GM18508 (cell line): ENCODE data around the gene RAD51B.

Experiments used
- ATAC-seq: cut with Tn5 transposase; IDR thresholded peaks from one replicate; pipeline ENCODE4 v1.9.1; 2021; ENCODE audit warnings: moderate number of reproducible peaks; ENCODE audit not compliant: insufficient read depth, unreplicated experiment

Gene RAD51B

DNA sequence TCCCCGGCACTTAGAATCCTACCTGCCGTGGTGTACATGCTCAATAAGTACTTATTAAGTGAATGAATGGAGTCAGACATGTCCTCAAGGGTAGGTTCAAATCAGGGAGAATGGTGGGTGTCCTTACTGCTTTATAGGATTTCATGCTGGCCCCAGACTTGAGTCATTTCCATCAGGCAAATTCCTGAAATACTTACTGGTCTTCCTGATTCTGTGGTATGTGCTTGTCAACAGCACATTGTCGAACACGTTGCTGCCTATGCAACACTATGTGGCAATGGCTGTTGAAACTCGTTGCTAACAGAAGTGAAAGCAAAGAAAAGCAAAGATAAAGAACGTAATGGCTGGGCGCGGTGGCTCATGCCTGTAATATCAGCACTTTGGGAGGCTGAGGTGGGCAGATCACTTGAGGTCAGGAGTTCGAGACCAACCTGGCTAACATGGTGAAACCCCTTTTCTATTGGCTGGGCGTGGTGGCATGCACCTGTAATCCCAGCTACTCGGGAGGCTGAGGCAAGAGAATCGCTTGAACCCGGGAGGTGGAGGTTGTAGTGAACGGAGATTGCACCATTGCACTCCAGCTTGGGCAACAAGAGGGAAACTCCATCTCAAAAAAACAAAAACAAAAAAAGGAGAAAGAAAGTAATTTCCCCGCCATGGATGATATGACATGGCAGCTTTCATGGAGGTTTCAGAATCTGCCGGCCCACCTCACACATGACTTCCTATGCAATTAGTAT lies 758.4 kb downstream of the RAD51B start:
- ATAC-seq = no peak

DNA sequence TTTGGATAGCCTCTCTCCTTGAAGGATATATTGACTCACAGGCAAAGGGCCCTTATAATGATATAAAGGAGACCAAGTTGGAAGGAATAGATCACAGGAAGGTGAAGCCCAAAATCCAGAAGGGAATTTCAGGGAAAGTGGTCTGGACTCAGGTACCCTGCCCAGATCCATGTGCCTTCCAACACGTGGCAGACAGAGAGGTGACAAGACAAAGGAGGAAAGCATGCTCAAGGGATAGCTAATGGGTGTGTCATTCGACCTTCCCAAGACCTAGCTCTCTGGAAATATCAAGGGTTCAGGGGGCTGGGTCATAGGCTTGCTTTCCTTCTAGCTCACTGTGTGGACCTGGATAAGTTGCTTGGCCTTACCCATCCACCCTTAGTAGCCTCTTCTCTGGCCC lies 759.0 kb downstream of the RAD51B start:
- no peak for ATAC-seq

DNA sequence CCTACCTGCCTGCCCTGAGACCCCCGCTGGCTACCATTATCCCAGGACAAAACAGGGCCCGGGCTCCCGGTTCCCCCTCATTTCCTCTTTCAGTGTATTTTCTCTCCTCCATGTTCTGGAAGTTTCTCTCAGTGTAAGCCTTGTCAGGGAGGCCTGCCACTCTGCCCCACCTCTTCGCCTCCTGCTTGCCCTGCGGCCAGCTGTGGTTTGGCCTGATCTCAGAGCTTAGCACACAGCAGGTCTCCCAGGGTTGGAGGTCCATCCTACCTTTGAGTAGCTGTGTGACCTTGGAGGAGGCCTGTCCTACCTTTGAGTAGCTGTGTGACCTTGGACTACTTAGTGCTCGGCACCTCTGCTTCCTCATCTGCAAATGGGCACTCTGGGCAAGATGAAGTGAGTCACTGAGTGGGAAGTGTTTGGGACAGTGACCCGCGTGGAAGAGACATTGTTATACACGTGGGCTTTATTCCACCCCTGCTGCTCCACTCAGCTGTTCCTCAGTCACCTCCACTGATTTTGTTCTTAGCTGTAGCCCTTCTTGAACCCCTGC lies 760.6 kb downstream of the RAD51B start:
- ATAC-seq = no peak

DNA sequence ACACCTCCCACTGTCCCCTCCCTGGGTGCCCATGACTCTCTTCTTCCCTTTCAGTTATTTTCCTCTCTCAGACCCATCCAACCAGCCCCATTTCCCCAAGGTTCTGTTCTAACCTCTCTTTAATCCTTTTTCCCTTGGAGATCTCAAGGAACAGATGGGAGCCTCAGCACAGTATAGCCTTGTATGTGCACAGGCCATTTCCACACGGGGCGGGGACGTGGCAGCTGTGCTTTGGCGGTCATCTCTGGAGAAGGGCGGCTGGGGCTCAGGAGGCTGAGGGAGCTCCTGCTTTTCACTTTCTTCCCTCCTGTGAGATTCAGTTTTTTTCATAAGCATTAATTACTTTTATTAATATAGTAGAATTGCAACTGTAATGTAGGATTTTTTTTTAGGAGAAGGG lies 761.1 kb downstream of the RAD51B start:
- ATAC-seq = no peak

DNA sequence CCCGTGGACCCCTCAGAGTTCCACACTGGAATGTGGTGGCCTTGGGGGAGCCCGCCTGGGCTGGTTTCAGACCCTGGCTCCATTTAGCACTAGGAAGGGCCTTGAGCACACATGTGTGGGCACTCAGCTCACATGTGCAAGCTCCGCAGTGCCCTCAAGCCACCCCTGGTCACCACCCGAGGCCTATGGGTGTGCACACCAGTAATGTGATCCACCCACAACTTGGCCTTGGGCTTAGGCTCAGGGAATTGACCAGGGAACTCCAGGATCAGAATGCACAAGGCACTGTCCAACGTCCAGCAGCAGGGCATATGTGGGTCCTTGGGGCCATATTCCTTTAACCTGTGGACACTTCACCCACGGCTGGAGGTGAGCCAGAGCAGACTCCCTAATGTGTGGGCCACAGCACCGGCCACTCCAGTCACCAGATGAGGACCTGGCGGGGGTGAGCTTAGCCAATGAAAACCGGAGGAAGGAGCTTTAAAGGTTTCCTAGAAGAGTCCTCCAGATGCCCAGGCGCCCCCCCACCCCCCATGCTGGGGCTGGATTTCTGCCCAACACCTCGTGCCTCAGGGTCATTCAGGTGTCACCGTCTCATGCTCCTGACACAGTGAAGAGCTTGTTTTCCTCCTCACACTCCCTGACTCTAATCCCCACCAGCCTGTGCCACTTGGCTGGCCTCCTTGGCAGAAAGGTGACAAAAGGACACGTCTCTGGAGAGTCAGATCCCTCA lies 764.1 kb downstream of the RAD51B start:
- no peak for ATAC-seq

DNA sequence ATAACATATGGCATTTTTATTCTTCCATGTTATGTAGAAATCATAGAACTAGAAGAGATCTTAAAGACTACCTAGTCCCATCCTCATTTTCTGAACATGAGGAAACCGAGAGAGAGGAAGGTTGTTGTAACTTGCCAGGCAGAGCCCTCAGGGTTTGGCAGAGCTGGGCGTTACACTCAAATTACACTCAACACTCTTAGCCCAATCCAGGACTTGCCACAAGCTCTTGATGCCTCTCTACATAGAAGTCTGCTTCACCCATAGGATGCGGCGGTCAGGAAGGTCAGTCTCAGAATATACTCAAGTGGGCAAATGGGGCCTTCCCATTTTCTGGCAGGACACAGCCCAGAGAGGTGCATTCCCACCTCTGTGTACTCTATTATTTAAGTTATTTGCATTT lies 765.2 kb downstream of the RAD51B start:
- ATAC-seq = no peak

DNA sequence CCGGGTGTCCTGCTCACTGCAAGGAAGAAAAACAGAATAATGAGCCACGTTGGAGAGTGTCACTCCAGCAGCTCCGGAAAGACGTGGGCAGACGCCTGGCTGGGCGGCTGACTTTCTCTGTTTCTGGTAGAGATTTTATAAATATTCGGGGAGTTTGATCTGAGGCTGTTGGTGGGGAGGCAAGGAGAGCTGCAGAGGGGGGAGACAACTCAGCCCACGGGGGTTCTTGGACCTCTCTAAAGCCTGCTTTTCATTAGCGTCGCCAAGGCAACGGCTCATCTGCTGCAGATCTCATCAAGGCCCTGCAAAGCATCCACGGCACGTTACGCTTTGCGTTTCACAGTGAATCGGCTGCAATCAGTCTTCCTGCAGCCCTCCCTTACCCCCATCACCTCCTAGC lies 766.1 kb downstream of the RAD51B start:
- ATAC-seq = no peak

DNA sequence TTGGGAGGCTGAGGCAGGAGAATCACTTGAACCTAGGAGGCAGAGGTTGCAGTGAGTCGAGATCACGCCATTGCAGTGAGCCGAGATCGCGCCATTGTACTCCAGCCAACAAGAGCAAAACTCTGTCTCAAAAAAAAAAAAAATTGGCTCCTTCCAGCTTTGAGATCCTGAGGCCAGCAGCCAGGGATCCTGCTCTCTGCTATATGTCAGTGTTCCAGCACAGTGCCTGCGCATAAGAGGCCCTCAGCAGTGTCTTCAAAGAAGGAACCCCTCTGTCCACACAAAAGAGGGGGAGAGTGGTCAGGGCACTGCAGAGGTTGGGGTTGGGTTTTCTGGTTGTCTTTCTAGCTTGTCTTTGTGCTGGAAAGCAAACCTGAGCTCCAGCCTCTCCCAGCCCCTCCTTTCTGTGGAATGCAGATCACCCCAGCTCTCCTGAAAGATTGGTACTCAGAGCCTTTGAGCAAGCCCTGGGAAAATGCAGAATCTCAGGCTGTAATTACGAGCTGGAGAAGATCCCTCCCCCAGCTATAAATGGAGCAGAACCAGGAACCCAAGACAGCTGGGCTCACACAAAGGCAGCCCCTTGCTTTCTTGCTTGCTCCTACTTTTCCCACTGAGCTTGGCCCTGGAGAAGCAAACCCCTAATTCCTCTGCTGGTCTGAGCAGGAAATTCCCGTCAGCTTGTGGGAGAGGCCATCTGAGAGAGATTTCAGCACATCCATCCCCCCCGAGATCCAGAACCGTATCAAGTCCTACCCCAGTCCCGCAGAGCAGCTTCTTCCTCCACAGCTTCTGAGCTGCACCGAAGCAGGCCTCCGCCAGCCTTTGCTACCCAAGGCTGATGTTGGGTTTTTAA lies 767.5 kb downstream of the RAD51B start:
- no peak for ATAC-seq

DNA sequence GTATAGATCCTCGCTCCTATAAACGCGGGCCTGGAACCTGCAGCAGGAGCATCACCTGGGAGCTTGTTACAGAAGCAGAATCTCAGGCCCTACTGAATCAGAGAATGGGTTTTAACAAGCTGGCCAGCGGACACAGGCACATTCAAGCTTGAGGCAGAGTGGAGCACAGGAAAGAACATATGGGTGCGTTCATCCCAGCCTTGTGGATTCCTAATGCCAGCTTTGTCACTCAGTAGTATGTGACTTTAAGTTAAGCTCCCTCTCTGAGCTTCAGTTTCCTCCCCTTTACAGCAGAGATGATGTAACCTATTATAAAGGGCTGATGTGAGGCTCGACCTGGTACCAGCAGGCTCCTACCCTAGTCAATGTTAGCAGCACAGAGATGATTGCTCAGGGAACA lies 768.4 kb downstream of the RAD51B start:
- no peak for ATAC-seq

DNA sequence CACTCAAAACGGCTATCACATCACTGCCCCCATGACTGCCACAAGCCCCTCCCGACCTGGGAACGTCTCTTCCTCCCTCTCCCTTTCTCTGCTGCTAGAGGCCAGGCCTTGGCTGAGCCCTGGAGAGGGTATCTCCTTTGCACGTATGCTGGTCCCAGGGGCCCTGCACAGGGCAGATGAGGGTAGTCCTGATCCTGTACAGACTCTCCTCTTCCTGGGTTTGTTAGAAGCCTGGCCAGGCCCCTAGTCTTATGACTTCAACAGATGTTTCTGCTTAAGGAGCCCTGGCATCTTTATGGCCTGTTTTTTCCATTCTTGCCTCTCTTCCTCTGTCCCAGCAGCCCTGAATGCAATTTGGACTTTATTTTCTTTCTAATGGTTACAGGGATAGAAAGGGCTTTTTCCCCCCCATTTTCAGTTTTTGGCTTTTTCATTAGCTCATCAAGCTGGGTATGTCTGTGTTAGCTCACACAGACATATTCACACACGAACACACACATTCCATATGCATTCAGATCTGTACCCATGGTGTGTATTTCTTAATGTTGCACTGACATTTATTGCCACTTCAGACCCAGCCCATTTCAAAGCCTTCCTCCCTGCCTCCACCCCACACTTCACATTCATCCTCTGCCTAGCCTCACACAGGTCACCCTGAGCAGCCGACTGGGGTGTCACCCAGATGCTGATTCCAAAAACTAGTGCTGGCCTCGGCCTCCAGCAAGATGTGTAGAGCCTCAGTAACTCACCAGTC lies 770.0 kb downstream of the RAD51B start:
- ATAC-seq = no peak

DNA sequence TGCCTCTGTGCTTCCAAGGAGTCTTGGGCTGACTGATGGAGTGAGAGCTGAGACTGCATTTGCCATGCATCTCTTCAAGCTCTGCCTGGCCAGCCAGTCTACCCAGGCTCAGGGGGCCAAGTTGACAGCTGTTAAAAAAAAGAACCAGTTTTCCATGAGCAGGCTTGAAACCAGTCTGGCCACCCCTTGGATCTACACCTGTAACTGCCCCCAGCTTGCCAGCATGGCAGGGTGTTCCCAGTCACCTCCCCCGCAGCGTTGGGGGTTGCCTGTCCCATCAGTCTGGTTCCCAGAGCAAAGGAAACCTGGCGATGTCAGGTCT lies 770.6 kb downstream of the RAD51B start:
- no peak for ATAC-seq

DNA sequence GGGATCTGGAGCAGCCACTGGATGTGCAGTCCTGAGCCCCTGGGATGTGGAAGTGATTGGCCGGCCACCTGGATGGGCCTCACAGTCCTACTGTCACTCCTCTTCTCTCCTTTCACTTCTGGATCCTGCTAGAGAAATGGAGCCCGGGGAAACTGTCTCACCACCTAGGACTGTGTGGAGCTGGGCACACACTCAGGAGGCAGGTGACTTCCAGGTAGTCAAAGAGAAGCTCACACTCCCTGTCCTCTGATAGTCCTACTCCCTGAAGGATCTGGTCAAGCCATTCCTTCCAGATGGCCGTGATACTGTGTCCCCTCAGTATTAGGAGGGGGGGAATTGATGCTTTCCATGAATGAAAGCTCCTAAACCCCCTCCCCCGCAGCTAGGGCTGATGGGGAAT lies 772.2 kb downstream of the RAD51B start:
- no peak for ATAC-seq

DNA sequence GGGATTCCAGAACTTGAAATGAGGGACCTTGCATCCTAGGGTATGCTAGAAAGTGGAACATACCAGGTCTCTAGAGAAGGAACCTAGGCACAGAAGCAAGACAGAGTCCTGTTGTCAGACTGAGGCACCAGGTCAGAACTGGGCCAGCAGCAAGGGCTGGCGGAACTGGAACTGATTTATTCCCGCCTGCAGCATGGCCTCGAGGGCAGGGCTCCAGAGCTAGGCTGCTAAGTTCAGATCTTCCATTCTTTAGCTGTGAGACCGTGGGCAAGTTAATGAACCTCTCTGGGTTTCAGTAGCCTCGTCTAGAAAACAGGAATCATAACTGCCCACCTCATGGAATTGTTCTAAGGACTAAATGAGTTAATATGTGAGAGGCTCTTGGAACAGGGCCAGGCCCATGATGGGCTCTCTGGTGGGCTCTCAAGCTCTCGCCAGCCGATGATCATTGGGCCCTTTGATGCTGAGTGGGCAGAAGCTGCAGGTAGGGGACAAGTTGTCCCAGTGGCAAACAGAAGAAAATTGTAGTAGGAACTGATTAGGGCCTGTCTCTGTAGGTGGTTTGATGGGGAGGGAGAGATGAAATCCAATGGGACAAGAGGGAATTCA lies 773.5 kb downstream of the RAD51B start:
- ATAC-seq = no peak

DNA sequence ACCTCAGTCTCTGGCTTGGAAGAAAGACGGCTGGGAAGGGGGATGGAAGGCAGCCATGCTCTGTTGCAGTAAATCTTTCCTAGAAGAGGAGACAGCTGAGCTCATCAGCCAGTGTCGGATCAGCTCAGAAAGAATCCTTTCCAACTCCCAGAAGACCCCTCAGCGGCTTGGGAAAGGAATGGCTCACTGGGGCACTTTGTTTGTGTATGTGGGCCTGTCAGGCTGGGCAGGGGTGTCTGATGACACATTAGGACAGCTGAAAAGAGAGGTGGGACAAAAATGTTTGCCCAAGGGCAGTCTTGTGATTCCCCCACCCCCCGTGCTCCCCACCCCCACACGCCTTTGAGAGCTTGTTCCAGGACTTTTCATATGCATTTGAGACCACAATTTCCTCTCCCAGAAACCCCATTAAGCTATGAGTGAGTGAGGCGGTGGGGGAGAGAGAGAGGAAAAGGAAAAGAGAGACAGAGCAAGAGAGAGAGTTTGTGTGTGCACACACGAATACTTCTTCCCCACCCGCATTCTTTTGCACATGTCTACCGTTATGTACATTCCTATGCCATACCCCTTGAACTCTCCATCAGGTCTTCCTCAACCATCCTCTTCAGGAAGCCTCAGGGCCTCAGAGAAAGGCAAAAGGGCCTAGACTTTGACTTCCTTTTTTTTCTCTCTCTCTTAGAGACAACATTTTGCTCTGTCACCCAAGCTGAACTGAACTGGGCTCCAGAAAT lies 774.4 kb downstream of the RAD51B start:
- ATAC-seq = no peak

DNA sequence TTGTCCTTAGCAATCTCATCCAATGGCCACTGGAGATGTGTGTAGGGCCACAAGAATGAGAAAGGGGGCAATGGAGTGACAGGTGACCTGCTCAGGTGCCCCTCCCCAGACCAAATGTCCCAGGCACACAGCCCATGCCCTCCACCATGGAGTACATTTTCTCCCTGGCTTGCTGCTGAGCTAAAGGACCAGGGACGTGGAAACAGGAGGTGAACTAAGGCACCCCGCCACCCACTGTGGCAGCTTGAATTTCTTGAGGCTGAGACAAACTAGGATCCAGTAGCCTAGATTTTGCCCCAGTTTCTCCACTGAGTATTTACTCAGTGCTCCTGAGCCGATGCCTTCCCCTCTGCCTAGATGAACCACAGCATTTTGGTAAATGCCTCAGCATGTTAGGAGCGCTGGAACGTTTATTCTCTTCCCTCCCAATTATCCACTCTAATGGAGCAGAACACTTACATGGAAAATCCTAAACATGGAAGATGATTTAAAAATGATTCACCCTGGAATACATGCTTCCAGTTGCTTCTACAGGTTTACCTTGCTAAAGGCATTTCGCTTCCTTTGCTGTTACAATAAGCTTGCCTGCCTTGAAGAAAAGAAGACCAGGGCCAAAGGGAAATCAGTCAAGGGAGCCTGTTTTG lies 775.3 kb downstream of the RAD51B start:
- ATAC-seq = no peak

DNA sequence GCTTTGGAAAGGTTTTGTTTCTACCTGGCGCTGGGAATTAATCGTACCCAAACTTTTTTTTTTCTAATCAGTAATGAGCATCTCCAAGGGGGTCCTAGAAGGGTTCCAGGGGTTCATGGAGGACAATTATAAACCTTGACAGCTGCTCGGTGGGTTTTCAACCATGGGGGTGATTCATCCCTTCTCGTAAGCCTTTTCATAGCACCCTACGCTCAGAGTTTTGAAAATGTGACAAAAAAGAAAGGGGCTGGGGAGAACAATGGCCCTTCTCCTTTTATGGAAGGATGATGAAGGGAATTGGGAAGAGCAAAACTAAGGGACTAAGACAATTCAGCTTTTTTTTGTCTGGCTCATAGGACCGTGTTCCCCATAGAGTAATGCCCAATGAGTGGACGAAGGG lies 776.6 kb downstream of the RAD51B start:
- no peak for ATAC-seq

DNA sequence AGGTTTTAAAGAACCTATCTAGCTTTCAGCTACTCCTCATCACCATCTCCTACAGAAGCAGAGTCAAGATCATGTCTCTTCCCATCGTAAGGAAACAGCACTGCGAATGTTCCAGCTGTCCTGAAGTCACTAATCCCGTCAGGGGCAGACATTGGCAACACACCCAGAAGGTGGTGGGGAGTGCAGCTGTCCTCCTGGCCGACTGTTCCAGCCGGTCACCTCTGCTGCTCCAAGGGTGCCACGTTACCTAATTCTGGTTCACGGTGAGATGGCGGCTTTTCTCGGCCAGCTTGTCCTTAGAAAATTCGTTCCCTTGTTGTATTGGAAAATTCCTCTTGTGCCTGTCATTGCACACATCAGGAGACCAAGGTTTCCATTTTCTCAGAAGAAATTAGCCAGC lies 777.1 kb downstream of the RAD51B start:
- ATAC-seq = no peak

DNA sequence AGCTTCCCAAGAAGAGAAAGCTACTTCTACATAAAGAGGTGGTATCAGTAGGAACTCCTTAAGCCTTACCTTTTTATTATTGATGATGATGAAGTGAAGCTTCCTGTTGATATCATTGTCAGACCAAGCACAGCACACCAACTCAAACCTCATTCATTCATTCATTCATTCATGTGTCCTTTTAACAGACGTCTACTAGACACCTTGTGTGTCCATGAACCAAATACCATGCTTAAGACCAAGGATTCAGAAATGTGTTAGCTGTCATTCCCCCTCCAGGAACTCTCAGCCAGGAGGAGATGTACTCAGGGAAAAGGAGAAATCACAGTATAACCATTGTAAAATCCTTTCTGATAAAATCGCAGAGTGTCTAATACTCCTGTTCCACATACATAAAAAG lies 778.5 kb downstream of the RAD51B start:
- no peak for ATAC-seq
